B cell (primary cell): ENCODE data around the gene ZNF587.
"Not testable (repeated sequence)": the region's sequence is repeated elsewhere in the genome, so short reads cannot be mapped to it uniquely, and the experiment has no call there.

Experiments used
- CTCF ChIP-seq: fragments of 200-600 bp; IDR thresholded peaks from one replicate; pipeline ENCODE4 v1.8.0; 2022; ENCODE audit warnings: antibody characterized with exemption, mild to moderate bottlenecking
- EZH2 ChIP-seq: IDR thresholded peaks from 2 replicates; pipeline ENCODE4 v1.6.1; 2012; ENCODE audit warnings: borderline replicate concordance, low read depth, mild to moderate bottlenecking, moderate library complexity, low read length; ENCODE audit not compliant: insufficient read depth, poor library complexity, severe bottlenecking

- not testable (repeated sequence) for TF ChIP-seq CTCF, EZH2
These were observed 4.5 kb downstream of the ZNF587 start for GRCh38 chr19:57854117-57854516.
